Measurements from ENCODE around the gene PKP4. TPM values are rescaled to one million over a fixed set of nuclear protein-coding genes. Genes with fewer than 3 reads are reported as not detected.
"Not testable (repeated sequence)": the region's sequence is repeated elsewhere in the genome, so short reads cannot be mapped to it uniquely, and the experiment has no call there.

Gene PKP4
- total RNA-seq, 1 experiment from 2014 or later: not detected

- Histone ChIP-seq H3K79me2 (ENCODE audit: low read length) (no peaks in the 10 kb centered on the region), H3K9me2 (replicated peaks; ENCODE audit: insufficient read depth, low read length) (no peaks in the 10 kb centered on the region), H3K27ac (ENCODE audit: low read length) (no peak overlapping the region), H3K4me3 (ENCODE audit: low read length) (no peak overlapping the region), H3K9me3 (ENCODE audit: low read length) (no peaks in the 10 kb centered on the region), H3K4me1 (ENCODE audit: low read length) (no peaks in the 10 kb centered on the region), H3K9ac (ENCODE audit: low read length) (no peak overlapping the region), H3K27me3 (ENCODE audit: low read length) (no peaks in the 10 kb centered on the region), H3K36me3 (ENCODE audit: insufficient read depth, low read length) (no peaks in the 10 kb centered on the region), H3K4me2 (ENCODE audit: low read depth, low read length, poor library complexity, severe bottlenecking) (no peak overlapping the region), H4K20me1 (ENCODE audit: insufficient read depth, low read depth, low read length) (no peaks in the 10 kb centered on the region), H2AFZ (ENCODE audit: low read length) (no peak overlapping the region)
- DNase-seq: no peak
These were observed 236.7 kb downstream of the PKP4 start for GRCh38 chr2:158693476-158693875.

- no peak overlapping the region for H3K4me2 ChIP-seq (ENCODE audit: low read depth, low read length, poor library complexity, severe bottlenecking)
These were observed 238.6 kb downstream of the PKP4 start for GRCh38 chr2:158695305-158695704.

GRCh38 chr2:158695744-158696143 lies 239.0 kb downstream of the PKP4 start:
- not testable (repeated sequence) for H3K79me2 ChIP-seq (ENCODE audit: low read length); H3K9ac ChIP-seq (ENCODE audit: low read length); H2AFZ ChIP-seq (ENCODE audit: low read length); H3K27ac ChIP-seq (ENCODE audit: low read length); H3K27me3 ChIP-seq (ENCODE audit: low read length); H3K4me1 ChIP-seq (ENCODE audit: low read length); H3K9me3 ChIP-seq (ENCODE audit: low read length); H3K9me2 ChIP-seq (replicated peaks; ENCODE audit: insufficient read depth, low read length); DNase-seq; H4K20me1 ChIP-seq (ENCODE audit: insufficient read depth, low read depth, low read length); H3K4me3 ChIP-seq (ENCODE audit: low read length); H3K36me3 ChIP-seq (ENCODE audit: insufficient read depth, low read length); H3K4me2 ChIP-seq (ENCODE audit: low read depth, low read length, poor library complexity, severe bottlenecking)

More at GRCh38 chr2:158695305-158695704, 238.6 kb downstream of the PKP4 start:
- Histone ChIP-seq H3K9me3 (ENCODE audit: low read length) (no peaks in the 10 kb centered on the region), H3K9me2 (replicated peaks; ENCODE audit: insufficient read depth, low read length) (no peaks in the 10 kb centered on the region), H3K79me2 (ENCODE audit: low read length) (no peaks in the 10 kb centered on the region), H3K27me3 (ENCODE audit: low read length) (no peaks in the 10 kb centered on the region), H3K36me3 (ENCODE audit: insufficient read depth, low read length) (no peaks in the 10 kb centered on the region), H3K4me3 (ENCODE audit: low read length) (no peak overlapping the region), H4K20me1 (ENCODE audit: insufficient read depth, low read depth, low read length) (no peaks in the 10 kb centered on the region), H3K9ac (ENCODE audit: low read length) (no peak overlapping the region), H3K27ac (ENCODE audit: low read length) (no peak overlapping the region), H2AFZ (ENCODE audit: low read length) (no peak overlapping the region), H3K4me1 (ENCODE audit: low read length) (no peaks in the 10 kb centered on the region)
- DNase-seq: no peak

GRCh38 chr2:158699323-158699722 lies 242.6 kb downstream of the PKP4 start:
- DNase-seq: no peak
- no peaks in the 10 kb centered on the region for H3K4me1 ChIP-seq (ENCODE audit: low read length)
- H3K9ac ChIP-seq (ENCODE audit: low read length): no peak overlapping the region
- H3K9me3 ChIP-seq (ENCODE audit: low read length): no peaks in the 10 kb centered on the region
- H3K27me3 ChIP-seq (ENCODE audit: low read length): no peaks in the 10 kb centered on the region
- no peak overlapping the region for H3K27ac ChIP-seq (ENCODE audit: low read length)
- H3K9me2 ChIP-seq (replicated peaks; ENCODE audit: insufficient read depth, low read length): no peaks in the 10 kb centered on the region
- no peak overlapping the region for H3K4me2 ChIP-seq (ENCODE audit: low read depth, low read length, poor library complexity, severe bottlenecking)
- no peak overlapping the region for H3K4me3 ChIP-seq (ENCODE audit: low read length)
- H2AFZ ChIP-seq (ENCODE audit: low read length): no peak overlapping the region
- no peaks in the 10 kb centered on the region for H3K36me3 ChIP-seq (ENCODE audit: insufficient read depth, low read length)
- no peaks in the 10 kb centered on the region for H4K20me1 ChIP-seq (ENCODE audit: insufficient read depth, low read depth, low read length)
- no peaks in the 10 kb centered on the region for H3K79me2 ChIP-seq (ENCODE audit: low read length)

GRCh38 chr2:158701101-158701500 lies 244.3 kb downstream of the PKP4 start:
- Histone ChIP-seq H3K36me3 (ENCODE audit: insufficient read depth, low read length) (no peaks in the 10 kb centered on the region), H3K9me3 (ENCODE audit: low read length) (no peaks in the 10 kb centered on the region), H3K4me2 (ENCODE audit: low read depth, low read length, poor library complexity, severe bottlenecking) (no peak overlapping the region), H4K20me1 (ENCODE audit: insufficient read depth, low read depth, low read length) (no peaks in the 10 kb centered on the region), H3K79me2 (ENCODE audit: low read length) (no peaks in the 10 kb centered on the region), H3K27ac (ENCODE audit: low read length) (no peak overlapping the region), H3K9ac (ENCODE audit: low read length) (no peak overlapping the region), H3K4me3 (ENCODE audit: low read length) (no peak overlapping the region), H3K4me1 (ENCODE audit: low read length) (no peaks in the 10 kb centered on the region), H3K9me2 (replicated peaks; ENCODE audit: insufficient read depth, low read length) (no peaks in the 10 kb centered on the region), H2AFZ (ENCODE audit: low read length) (no peak overlapping the region), H3K27me3 (ENCODE audit: low read length) (no peaks in the 10 kb centered on the region)
- DNase-seq: no peak

- H3K36me3 ChIP-seq (ENCODE audit: insufficient read depth, low read length): no peaks in the 10 kb centered on the region
- no peaks in the 10 kb centered on the region for H3K9me3 ChIP-seq (ENCODE audit: low read length)
- no peak overlapping the region for H3K9ac ChIP-seq (ENCODE audit: low read length)
- no peak for DNase-seq
- H3K27me3 ChIP-seq (ENCODE audit: low read length): no peaks in the 10 kb centered on the region
- H3K4me2 ChIP-seq (ENCODE audit: low read depth, low read length, poor library complexity, severe bottlenecking): no peak overlapping the region
- no peak overlapping the region for H3K27ac ChIP-seq (ENCODE audit: low read length)
- H2AFZ ChIP-seq (ENCODE audit: low read length): no peak overlapping the region
- no peaks in the 10 kb centered on the region for H4K20me1 ChIP-seq (ENCODE audit: insufficient read depth, low read depth, low read length)
- H3K4me3 ChIP-seq (ENCODE audit: low read length): no peak overlapping the region
- no peaks in the 10 kb centered on the region for H3K4me1 ChIP-seq (ENCODE audit: low read length)
- H3K79me2 ChIP-seq (ENCODE audit: low read length): no peaks in the 10 kb centered on the region
- H3K9me2 ChIP-seq (replicated peaks; ENCODE audit: insufficient read depth, low read length): no peaks in the 10 kb centered on the region
These were observed 246.0 kb downstream of the PKP4 start for GRCh38 chr2:158702740-158703139.

- H3K4me2 ChIP-seq (ENCODE audit: low read depth, low read length, poor library complexity, severe bottlenecking); H3K9me2 ChIP-seq (replicated peaks; ENCODE audit: insufficient read depth, low read length); H3K27me3 ChIP-seq (ENCODE audit: low read length); H3K9ac ChIP-seq (ENCODE audit: low read length); H2AFZ ChIP-seq (ENCODE audit: low read length); H3K9me3 ChIP-seq (ENCODE audit: low read length); H3K36me3 ChIP-seq (ENCODE audit: insufficient read depth, low read length); H3K4me1 ChIP-seq (ENCODE audit: low read length); DNase-seq; H3K79me2 ChIP-seq (ENCODE audit: low read length); H3K4me3 ChIP-seq (ENCODE audit: low read length); H3K27ac ChIP-seq (ENCODE audit: low read length); H4K20me1 ChIP-seq (ENCODE audit: insufficient read depth, low read depth, low read length): not testable (repeated sequence)
These were observed 248.1 kb downstream of the PKP4 start for GRCh38 chr2:158704724-158705465.

- H3K79me2 ChIP-seq (ENCODE audit: low read length): no peaks in the 10 kb centered on the region
- H3K9me3 ChIP-seq (ENCODE audit: low read length): peaks cover 3% of the 10 kb centered on the region; the same call in 1 of the 2 replicates
- no peak for DNase-seq
- H3K27me3 ChIP-seq (ENCODE audit: low read length): no peaks in the 10 kb centered on the region
- no peak overlapping the region for H3K27ac ChIP-seq (ENCODE audit: low read length)
- no peak overlapping the region for H2AFZ ChIP-seq (ENCODE audit: low read length)
- H3K4me3 ChIP-seq (ENCODE audit: low read length): no peak overlapping the region
- H3K9me2 ChIP-seq (replicated peaks; ENCODE audit: insufficient read depth, low read length): no peaks in the 10 kb centered on the region
- H3K36me3 ChIP-seq (ENCODE audit: insufficient read depth, low read length): no peaks in the 10 kb centered on the region
- H3K9ac ChIP-seq (ENCODE audit: low read length): no peak overlapping the region
- H3K4me1 ChIP-seq (ENCODE audit: low read length): no peaks in the 10 kb centered on the region
- no peak overlapping the region for H3K4me2 ChIP-seq (ENCODE audit: low read depth, low read length, poor library complexity, severe bottlenecking)
- H4K20me1 ChIP-seq (ENCODE audit: insufficient read depth, low read depth, low read length): no peaks in the 10 kb centered on the region
These were observed 256.2 kb downstream of the PKP4 start for GRCh38 chr2:158712791-158713522.
